Endothelial cell of umbilical vein (primary cell): ENCODE measurements around the gene VAV3. TPM values are rescaled to one million over a fixed set of nuclear protein-coding genes. Genes with fewer than 3 reads are reported as not detected.

Experiments used
- BruUV-seq: library from RNA; stranded (reverse); fragments of 400-500 nt; replicated peaks from 2 replicates; lab custom pipeline; 2021; lab: Mats Ljungman, UMichigan
- CTCF ChIA-PET: fragments of 300-600, 350-600 bp; sonication (Branson Sonifier 250); formaldehyde crosslinking; loops from one replicate; lab custom pipeline; 2021; ENCODE audit warnings: antibody characterized with exemption, inconsistent platforms; lab: Charles Lee
- POLR2A ChIA-PET: fragments of 300-600, 350-600 bp; sonication (Branson Sonifier 250); formaldehyde crosslinking; loops from one replicate; lab custom pipeline; 2021; ENCODE audit warnings: antibody characterized with exemption, inconsistent platforms; lab: Charles Lee
- DNase-seq: peaks from one replicate; pipeline ENCODE4 v3.0.0-alpha.2; 2011; ENCODE audit warnings: low read depth, low spot score
- FAIRE-seq: peaks from 2 replicates; lab custom pipeline; 2011; peaks lifted over from hg19 to GRCh38; lab: Jason Lieb, UNC
- H2AFZ ChIP-seq: 2 replicates; pipeline ENCODE4 v1.6.0; 2012; ENCODE audit warnings: low read depth, low read length, control low read depth, inconsistent platforms
- H3K27ac ChIP-seq: 2 replicates; pipeline ENCODE4 v1.5.1; 2011; ENCODE audit warnings: low read depth, mild to moderate bottlenecking, control low read depth, low read length, moderate library complexity; ENCODE audit not compliant: insufficient read depth
- H3K27me3 ChIP-seq, 2 experiments: 2 replicates each; pipeline versions ENCODE4 v1.6.0 to v1.6.1; 2011; ENCODE audit warnings: low read length in 2 of 2, mixed read lengths in 1 of 2; ENCODE audit not compliant: control insufficient read depth in 2 of 2, insufficient read depth in 2 of 2
- H3K36me3 ChIP-seq, 2 experiments: 2 replicates in 1 of 2; 3 replicates in 1 of 2; pipeline ENCODE4 v1.5.1; 2011; ENCODE audit warnings: low read length in 2 of 2, mild to moderate bottlenecking in 1 of 2, moderate library complexity in 1 of 2; ENCODE audit not compliant: control insufficient read depth in 2 of 2, insufficient read depth in 2 of 2; ENCODE audit errors: extremely low read depth in 1 of 2
- H3K4me1 ChIP-seq: 3 replicates; pipeline ENCODE4 v1.5.1; 2011; ENCODE audit warnings: mild to moderate bottlenecking, low read length; ENCODE audit not compliant: control insufficient read depth, insufficient read depth; ENCODE audit errors: extremely low read depth
- H3K4me2 ChIP-seq: 2 replicates; pipeline ENCODE4 v1.6.1; 2011; ENCODE audit warnings: low read length, control low read depth, mixed read lengths; ENCODE audit not compliant: insufficient read depth
- H3K4me3 ChIP-seq, 3 experiments: fragments of 200-600 bp in 1 of 3; sonication (generic), shearing (Covaris generic) in 1 of 3; replicated peaks in 1 of 3; 2 replicates each; pipeline ENCODE4 v1.5.1; 2011 to 2016; ENCODE audit warnings: control low read depth in 3 of 3, low read length in 3 of 3, mild to moderate bottlenecking in 2 of 3, inconsistent platforms in 1 of 3, low read depth in 1 of 3, moderate library complexity in 1 of 3; ENCODE audit not compliant: insufficient read depth in 1 of 3
- H3K79me2 ChIP-seq: 2 replicates; pipeline ENCODE4 v1.6.0; 2012; ENCODE audit warnings: low read length, inconsistent platforms; ENCODE audit not compliant: control insufficient read depth, insufficient read depth
- H3K9ac ChIP-seq: replicated peaks from 2 replicates; pipeline ENCODE3; 2011; ENCODE audit warnings: low read length, control low read depth; ENCODE audit not compliant: insufficient read depth; ENCODE audit errors: extremely low read depth
- H3K9me1 ChIP-seq: replicated peaks from 3 replicates; pipeline ENCODE4 v1.6.0; 2011; ENCODE audit warnings: mild to moderate bottlenecking, low read length; ENCODE audit not compliant: control insufficient read depth, insufficient read depth; ENCODE audit errors: extremely low read depth
- H3K9me3 ChIP-seq: replicated peaks from 2 replicates; pipeline ENCODE4 v1.5.1; 2012; ENCODE audit warnings: low read length, inconsistent platforms; ENCODE audit not compliant: control insufficient read depth, insufficient read depth
- H4K20me1 ChIP-seq: replicated peaks from 2 replicates; pipeline ENCODE3; 2011; ENCODE audit warnings: mild to moderate bottlenecking, low read length; ENCODE audit not compliant: control insufficient read depth, insufficient read depth; ENCODE audit errors: extremely low read depth
- EZH2 ChIP-seq: IDR thresholded peaks from 2 replicates; pipeline ENCODE4 v1.6.1; 2012; ENCODE audit warnings: borderline replicate concordance, low read depth, mild to moderate bottlenecking, moderate library complexity, low read length, inconsistent platforms; ENCODE audit not compliant: severe bottlenecking
- FOS ChIP-seq: IDR thresholded peaks from 2 replicates; pipeline ENCODE4 v1.6.1; 2011; ENCODE audit warnings: mild to moderate bottlenecking, low read length, moderate library complexity, borderline replicate concordance; ENCODE audit not compliant: insufficient read depth
- GATA2 ChIP-seq: IDR thresholded peaks from 2 replicates; pipeline ENCODE4 v1.7.0; 2011; ENCODE audit warnings: low read depth, mild to moderate bottlenecking, moderate library complexity, mixed read lengths, low read length; ENCODE audit not compliant: insufficient read length, insufficient read depth
- JUN ChIP-seq: IDR thresholded peaks from 2 replicates; pipeline ENCODE4 v1.6.1; 2011; ENCODE audit warnings: borderline replicate concordance, low read depth; ENCODE audit not compliant: insufficient read length, insufficient read depth
- MAX ChIP-seq: IDR thresholded peaks from 2 replicates; pipeline ENCODE4 v1.6.1; 2011; ENCODE audit not compliant: insufficient read depth, insufficient read length
- MYC ChIP-seq: IDR thresholded peaks from one replicate; pipeline ENCODE4 v1.6.1; 2011; ENCODE audit warnings: mild to moderate bottlenecking, low read depth, low read length
- POLR2A ChIP-seq: IDR thresholded peaks from 2 replicates; pipeline ENCODE4 v1.6.1; 2012; ENCODE audit warnings: low read depth, mild to moderate bottlenecking, control low read depth, low read length
- POLR2AphosphoS5 ChIP-seq: IDR thresholded peaks from 2 replicates; pipeline ENCODE4 v1.6.1; 2012; ENCODE audit warnings: low read depth, mild to moderate bottlenecking, control low read depth, low read length, moderate library complexity; ENCODE audit not compliant: insufficient read depth
- dilution Hi-C: fragments of 300-500 bp; cut with MboI; formaldehyde crosslinking; loops from one replicate; pipeline ENCODE4 v1.15.0; 2019; ENCODE audit warnings: low sequenced_read_pairs; ENCODE audit not compliant: extremely low pct_ligation_motif_present
- intact Hi-C: fragments of 100-400 bp; cut with micrococcal nuclease; formaldehyde crosslinking; loops from one replicate; pipeline ENCODE4 v1.10.0; 2022
- polyA plus RNA-seq, 4 experiments: library from polyadenylated mRNA; depleted of rRNA in 3 of 4; stranded (reverse) in 3 of 4; unstranded in 1 of 4; fragments of >200 nt; gene quantifications; 2 replicates each; pipeline versions ENCODE4 v1.2.1 to v1.2.3, GENCODE V29; 2011 to 2012; ENCODE audit warnings: missing spikeins in 1 of 4
- total RNA-seq: library from RNA; stranded (reverse); gene quantifications from 2 replicates; pipeline ENCODE4 v1.2.3, GENCODE V29; 2021
- TF ChIP-seq, protein P1 (sequence below), 2 donors: IDR thresholded peaks; 1 replicate in 1 of 2; 2 replicates in 1 of 2; pipeline ENCODE4 v1.5.1; 2011; ENCODE audit warnings: low read length in 2 of 2, mild to moderate bottlenecking in 2 of 2, moderate library complexity in 2 of 2, control low read depth in 1 of 2, inconsistent platforms in 1 of 2, low read depth in 1 of 2; ENCODE audit not compliant: insufficient read depth in 1 of 2; ENCODE audit errors: extremely low read depth in 1 of 2

The VAV3 gene
- total and polyA plus RNA-seq, 2 donors (not counting 3 experiments of a cell fraction or from before 2014, with no cell fraction given) = 0.18 to 1.5 TPM

DNA sequence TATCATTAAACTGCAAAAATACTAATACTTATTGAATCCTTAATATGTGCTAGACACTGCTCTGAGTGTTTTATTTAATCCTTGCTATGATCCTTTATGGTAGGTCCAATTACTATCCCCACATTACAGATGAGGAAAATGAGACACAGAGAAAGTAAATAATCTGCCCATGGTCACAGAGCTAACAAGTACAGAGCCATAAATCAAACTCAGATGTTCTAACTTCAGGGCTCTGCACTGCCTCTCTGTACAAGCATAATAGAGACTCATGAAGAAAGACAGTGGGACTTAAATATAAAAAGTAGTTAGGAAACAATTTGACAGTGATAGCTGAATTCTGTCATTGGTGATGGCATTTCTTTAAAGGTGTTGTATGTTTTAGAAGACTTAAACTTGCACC, 346.4 kb downstream of the VAV3 start:
- Histone ChIP-seq H3K27me3 (no peaks in the 10 kb centered on the region), H3K4me2 (no peak overlapping the region), H3K79me2 (no peaks in the 10 kb centered on the region), H3K27ac (no peak overlapping the region), H3K4me3 (no peak overlapping the region), H2AFZ (no peak overlapping the region), H3K36me3 (no peaks in the 10 kb centered on the region), H4K20me1 (no peaks in the 10 kb centered on the region), H3K9me3 (no peaks in the 10 kb centered on the region), H3K9ac (no peak overlapping the region), H3K9me1 (no peaks in the 10 kb centered on the region), H3K4me1 (no peaks in the 10 kb centered on the region)
- TF ChIP-seq, protein P1, sequence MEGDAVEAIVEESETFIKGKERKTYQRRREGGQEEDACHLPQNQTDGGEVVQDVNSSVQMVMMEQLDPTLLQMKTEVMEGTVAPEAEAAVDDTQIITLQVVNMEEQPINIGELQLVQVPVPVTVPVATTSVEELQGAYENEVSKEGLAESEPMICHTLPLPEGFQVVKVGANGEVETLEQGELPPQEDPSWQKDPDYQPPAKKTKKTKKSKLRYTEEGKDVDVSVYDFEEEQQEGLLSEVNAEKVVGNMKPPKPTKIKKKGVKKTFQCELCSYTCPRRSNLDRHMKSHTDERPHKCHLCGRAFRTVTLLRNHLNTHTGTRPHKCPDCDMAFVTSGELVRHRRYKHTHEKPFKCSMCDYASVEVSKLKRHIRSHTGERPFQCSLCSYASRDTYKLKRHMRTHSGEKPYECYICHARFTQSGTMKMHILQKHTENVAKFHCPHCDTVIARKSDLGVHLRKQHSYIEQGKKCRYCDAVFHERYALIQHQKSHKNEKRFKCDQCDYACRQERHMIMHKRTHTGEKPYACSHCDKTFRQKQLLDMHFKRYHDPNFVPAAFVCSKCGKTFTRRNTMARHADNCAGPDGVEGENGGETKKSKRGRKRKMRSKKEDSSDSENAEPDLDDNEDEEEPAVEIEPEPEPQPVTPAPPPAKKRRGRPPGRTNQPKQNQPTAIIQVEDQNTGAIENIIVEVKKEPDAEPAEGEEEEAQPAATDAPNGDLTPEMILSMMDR (IDR thresholded peaks at IDR 0.05; ENCODE audit: extremely low read depth in 1 of 2, insufficient read depth in 1 of 2, low read depth in 1 of 2, low read length in 2 of 2) = no peak
- TF ChIP-seq MYC (no peak), POLR2A (no peak), MAX (no peak), FOS (no peak)
- intact Hi-C loops = no loop called here
- ChIA-PET CTCF (no interaction called here), POLR2A (no interaction called here)
- DNase-seq (no peak), FAIRE-seq (no peak)
- no TSS peak for BruUV-seq
- dilution Hi-C loops = no loop called here

DNA sequence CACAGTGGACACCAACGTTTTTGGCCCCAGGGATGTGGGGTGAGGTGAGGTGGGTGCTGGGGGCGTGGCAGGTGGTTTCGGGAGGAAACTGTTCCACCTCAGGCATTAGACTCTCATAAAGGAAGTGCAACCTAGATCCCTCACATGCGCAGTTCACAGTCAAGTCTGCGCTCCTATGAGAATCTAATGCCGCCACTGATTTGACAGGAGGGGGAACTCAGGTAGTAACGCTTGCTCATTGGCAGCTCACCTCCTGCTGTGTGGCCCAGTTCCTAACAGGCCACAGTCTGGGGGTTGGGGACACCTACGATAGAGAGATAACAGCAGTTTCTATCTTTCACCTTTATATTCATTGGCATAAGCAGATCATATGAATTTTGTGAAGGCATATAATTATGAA, 347.1 kb downstream of the VAV3 start:
- Histone ChIP-seq H3K4me2 (no peak overlapping the region), H3K9me3 (no peaks in the 10 kb centered on the region), H3K36me3 (no peaks in the 10 kb centered on the region), H2AFZ (no peak overlapping the region), H3K9ac (no peak overlapping the region), H3K79me2 (no peaks in the 10 kb centered on the region), H3K4me1 (no peaks in the 10 kb centered on the region), H4K20me1 (no peaks in the 10 kb centered on the region), H3K27ac (no peak overlapping the region), H3K9me1 (no peaks in the 10 kb centered on the region), H3K27me3 (no peaks in the 10 kb centered on the region), H3K4me3 (no peak overlapping the region)
- TF ChIP-seq EZH2 = no peak
- no peak for TF ChIP-seq FOS
- TF ChIP-seq POLR2A = no peak
- no peak for TF ChIP-seq POLR2AphosphoS5
- no peak for TF ChIP-seq MAX
- no peak for TF ChIP-seq GATA2
- TF ChIP-seq, protein P1 (IDR thresholded peaks at IDR 0.05; ENCODE audit: extremely low read depth in 1 of 2, insufficient read depth in 1 of 2, low read depth in 1 of 2, low read length in 2 of 2) = no peak
- TF ChIP-seq MYC = no peak
- TF ChIP-seq JUN = no peak
- DNase-seq = no peak
- ChIA-PET CTCF (no interaction called here), POLR2A (no interaction called here)
- intact Hi-C loops = no loop called here
- no TSS peak for BruUV-seq
- dilution Hi-C loops = no loop called here
- no peak for FAIRE-seq
